ENCODE data around the gene DBNL.

DBNL gene

DNA sequence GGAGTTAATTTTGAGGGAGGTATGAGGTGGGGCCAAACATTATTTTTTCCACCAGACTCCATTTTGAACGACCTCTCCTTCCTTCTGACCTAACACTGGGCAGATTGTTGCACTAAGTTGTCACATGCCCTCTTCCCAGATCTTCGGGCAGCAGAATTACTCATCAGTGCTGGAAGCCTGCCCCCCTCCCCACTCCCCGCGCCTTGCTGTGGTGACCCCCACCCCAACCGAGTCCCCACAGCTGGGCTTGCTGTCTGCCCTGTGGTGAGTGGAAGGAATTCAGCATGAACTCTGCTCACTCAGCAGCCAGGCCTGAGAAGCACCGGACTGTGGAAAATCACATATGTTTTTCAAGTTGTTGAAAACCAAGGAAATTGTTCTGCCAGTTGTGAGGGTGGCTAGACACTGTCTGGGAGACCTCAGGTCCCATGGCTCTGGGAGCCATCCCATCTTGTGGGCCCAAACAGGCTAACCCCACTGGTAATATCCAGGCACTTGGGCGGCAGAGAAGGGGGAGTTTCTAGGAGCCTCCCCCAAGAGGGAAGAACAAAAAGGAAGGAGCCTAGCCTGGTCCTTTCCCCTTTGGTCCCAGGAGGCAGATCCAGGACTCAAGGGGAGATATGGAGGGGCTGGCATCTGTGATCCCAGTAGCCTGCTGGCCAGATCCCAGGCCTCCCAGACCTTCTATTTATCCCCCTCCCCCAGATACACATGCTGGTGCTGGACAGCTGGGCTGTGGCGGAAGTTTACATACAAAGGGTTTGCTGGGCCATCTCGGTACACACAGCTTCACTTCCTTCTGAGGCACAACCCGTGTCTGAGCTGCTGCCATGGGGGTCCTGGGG is 56.2 kb downstream of the DBNL start:
- no peak for DNase-seq

DNA sequence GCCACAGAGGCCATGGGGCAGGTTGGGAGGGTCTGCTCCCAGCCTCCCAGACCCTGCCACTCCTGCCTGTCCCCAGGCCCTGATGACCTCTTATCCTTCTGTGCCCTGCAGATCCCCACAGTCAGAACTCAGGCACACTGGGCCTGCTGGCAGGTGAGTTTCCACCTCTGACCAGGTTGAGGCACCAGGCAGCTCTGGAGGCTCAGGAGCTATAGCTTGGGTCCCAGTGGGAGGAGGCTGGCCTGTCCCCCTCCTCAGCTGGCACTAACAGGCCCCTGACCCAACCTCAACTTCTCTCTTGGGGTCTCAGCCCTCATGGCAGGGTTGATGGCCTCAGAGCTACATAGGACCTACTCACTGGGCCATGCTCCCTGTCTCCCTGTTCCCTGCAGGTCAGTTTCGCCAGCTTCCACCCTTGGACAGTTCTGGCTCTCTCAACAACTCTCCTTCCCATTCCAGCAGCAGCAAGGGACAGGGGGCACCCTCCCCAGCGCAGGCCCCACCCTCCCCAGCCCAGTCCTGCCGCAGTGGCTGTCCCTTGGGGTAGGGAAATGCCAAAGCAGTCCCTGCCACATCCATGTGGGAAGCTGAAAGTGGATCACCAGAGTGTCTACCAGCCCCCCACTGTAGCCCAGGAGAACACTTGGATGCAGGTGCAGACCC is 56.9 kb downstream of the DBNL start:
- no peak for DNase-seq

DNA sequence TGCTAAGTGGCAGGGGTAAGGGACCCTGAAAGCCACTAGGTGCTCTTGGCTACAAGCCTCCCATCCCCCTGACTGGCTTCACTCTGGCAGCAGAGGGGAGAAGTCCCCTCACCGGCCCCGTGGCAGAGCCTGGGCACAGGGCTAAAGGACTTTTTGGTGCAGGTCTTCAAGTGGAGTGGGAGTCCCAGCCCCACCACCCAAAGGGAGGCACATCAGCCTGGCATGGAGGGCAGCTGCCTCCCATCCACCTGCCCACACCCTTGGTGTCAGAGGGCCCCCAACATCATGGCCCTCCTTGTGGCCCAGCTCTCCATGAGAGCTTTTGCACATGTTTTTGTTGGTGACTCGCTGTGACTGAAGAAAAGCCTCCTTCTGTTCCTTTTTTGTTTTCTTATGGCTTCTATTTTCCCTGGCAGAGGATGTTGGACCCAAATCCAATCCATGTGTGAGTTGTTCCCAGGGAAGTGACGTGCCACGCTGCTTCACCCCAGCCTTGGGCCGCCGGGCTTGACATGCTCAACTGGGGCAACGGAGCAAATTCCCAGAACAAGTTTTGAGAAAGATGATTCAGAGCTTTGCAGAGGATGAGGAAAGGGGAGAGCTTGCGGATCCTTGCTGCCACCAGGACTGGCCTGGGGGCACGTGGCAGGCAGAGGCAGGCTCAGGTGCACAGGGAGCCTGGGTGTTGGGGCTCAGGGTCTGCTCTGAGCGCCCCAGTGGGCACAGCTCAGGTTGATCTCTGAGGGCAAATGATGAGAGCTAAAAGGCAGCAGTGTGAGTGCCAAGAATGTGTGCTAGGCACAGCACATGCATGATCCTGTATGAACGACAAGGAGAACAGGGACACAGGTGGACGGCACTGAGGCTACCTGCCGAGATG is 57.7 kb downstream of the DBNL start:
- no peak for DNase-seq

DNA sequence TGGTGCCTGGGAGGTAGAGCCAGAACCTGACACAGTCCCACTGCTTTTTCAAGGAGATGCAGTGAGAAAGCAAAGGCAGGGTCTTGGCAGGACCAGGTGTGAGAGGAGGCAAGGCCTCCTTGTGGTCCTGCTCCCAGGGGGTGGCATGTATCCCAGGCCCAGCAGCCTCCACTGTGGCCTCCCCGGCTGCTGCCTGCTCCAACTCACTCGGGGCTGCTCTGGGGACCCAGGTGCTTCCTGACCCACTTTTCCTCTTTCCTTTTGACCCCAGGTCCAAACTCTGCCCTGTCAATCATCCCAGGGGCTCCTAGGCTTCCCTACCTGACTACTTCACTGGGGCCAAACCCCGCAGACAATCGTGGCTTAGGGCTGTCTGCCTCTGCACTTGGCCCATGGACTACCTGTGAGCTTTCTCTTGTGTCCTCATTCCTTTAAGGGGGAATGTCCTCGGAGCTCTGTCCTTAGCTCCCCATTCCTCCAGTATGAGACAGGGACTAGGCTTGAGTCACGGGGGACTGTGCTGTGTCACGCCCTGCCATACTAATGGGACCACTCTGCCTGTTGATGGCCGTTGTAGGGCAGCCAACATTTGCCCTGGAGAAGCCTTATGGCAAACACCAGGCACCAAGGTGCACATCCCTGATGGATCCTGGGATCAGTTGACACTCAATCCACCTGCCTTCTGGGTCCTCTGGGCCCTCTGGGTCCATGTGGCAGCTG is 58.5 kb downstream of the DBNL start:
- no peak for DNase-seq

DNA sequence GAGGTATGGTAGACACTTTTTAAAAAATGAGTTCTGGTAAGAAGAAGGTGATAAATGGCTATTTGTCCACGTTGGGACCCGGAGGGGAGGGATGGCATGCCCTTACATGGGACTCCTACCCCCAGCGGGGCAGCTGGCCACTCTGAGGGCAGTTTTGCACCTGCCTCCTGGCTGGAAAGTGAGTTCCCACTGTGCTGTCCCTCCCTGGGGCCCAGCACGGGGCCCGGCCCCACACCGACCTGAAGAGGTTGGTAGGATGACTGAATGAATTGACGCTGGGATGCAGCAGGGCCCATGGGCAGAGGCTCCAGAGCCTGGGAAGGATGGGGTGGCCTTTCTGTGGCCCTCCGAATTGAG is 59.0 kb downstream of the DBNL start:
- DNase-seq: no peak

DNA sequence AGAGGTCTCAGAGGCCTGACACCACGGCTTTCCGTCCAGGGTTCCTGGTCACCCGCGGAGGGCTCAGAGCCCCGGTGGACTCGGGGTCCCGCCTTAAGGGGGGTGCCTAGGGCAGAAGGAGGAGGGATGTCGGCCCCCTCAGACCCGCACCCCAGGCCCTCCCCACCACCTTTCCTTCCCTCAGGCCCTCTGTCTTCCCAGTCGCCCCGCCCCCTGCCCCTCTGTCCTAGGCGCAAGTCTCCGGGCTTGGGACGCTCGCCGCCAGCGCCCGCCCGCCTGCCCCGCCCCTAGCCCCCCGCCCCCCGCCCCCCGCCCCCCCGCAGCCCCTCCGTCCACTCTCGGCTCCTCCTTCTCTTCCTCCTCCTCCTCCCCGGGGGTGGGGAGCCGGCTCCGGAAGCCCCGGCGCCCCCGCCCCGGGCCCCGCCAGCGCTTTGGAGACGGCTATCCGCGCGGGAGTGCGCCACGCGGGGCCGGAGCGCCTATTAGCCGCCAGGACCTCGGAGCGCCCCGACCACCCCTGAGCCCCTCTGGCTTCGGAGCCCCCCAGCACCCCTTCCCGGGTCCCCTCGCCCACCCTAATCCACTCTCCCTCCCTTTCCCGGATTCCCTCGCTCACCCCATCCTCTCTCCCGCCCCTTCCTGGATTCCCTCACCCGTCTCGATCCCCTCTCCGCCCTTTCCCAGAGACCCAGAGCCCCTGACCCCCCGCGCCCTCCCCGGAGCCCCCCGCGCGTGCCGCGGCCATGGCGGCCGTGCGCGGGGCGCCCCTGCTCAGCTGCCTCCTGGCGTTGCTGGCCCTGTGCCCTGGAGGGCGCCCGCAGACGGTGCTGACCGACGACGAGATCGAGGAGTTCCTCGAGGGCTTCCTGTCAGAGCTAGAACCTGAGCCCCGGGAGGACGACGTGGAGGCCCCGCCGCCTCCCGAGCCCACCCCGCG is 59.7 kb downstream of the DBNL start, which contains the start of gene AEBP1:
Gene AEBP1 (plus strand): TSS at position 423 of the 937 bp plus-strand sequence. CDS start 321 bp downstream, at position 744.
- peak in 1 of 2 donors; percentile 47 for DNase-seq

DNA sequence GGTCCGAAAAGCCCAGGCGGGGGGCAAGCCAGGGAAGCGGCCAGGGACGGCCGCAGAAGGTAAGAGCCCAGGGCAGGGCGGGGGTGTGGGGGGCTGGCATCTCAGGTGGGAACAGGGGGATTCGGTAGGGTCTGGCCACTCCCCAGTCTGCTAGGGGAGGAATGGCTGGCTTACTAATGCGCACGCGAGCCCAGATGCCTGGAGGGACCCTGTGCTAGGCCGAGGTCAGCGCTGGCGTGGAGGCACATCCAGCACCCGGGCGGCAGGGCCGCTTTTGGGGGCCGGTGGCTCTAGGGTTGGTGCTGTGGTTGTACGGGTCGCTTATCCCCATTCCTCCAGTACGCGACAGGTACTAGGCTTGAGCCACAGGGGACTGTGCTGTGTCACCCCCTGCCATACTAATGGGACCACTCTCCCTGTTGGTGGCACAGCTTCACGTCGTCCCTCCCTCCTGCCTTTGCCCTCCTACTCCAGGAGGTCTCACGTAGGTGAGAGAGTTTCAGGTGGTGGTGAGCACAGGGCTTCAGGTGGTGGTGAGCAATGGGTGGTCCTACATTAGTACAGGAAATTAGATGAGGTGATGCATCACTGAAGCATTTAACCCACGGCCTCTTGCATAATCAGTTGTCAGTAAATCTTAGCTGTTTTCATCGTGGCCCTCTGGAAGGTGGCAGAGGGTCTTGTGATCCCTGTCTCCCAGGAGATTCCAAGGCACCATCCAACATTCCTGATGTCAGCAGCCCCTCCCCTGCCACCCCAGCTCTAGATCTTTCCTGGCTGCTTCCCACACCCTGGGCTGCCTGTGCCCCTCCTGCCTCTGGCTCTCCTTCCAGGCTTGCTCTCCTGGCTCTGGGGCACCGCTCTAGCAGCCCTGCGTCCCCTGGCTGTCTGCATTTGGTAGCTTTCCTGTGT is 60.6 kb downstream of the DBNL start:
- DNase-seq: no peak

DNA sequence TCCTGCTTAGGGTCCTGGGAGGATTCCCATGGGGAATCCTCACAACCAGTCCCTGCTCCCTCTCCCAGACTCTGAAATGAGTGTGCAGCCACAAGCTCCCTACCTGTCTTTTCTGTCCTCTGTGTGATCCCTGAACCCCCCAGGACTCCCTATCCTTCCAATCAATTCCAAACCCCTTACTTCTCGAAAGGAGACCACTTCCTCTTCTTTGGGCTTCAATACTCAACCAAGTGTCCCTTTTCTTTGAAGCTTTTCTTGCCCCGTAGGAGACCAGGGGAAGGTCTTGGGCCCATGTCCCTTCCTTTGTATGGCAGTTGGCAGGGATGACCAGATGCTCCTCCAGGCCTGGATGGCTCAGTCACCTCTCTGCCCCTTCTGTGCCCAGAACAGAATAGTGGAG is 61.3 kb downstream of the DBNL start:
- DNase-seq: no peak

DNA sequence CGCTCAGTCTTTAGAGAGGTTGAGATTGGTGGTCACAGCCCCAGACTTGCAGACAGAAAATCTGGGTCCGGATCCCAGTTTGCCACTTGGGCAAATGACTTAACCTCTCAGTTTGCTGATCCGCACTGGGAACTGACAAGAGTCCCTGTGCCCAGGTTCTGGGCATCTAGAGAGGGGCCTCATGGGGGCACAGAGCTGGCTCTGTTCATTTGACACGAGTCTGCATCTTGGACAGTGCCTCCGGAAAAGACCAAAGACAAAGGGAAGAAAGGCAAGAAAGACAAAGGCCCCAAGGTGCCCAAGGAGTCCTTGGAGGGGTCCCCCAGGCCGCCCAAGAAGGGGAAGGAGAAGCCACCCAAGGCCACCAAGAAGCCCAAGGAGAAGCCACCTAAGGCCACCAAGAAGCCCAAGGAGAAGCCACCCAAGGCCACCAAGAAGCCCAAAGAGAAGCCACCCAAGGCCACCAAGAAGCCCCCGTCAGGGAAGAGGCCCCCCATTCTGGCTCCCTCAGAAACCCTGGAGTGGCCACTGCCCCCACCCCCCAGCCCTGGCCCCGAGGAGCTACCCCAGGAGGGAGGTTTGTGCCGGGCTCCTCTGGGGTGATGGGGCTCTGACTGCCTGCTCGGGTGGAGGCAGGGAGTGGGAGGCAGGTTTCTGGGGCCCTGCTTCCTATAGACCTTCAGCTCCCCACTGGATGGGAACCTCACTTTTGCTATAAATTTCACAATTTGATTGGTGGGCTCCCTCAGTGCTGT is 62.0 kb downstream of the DBNL start:
- DNase-seq: no peak

DNA sequence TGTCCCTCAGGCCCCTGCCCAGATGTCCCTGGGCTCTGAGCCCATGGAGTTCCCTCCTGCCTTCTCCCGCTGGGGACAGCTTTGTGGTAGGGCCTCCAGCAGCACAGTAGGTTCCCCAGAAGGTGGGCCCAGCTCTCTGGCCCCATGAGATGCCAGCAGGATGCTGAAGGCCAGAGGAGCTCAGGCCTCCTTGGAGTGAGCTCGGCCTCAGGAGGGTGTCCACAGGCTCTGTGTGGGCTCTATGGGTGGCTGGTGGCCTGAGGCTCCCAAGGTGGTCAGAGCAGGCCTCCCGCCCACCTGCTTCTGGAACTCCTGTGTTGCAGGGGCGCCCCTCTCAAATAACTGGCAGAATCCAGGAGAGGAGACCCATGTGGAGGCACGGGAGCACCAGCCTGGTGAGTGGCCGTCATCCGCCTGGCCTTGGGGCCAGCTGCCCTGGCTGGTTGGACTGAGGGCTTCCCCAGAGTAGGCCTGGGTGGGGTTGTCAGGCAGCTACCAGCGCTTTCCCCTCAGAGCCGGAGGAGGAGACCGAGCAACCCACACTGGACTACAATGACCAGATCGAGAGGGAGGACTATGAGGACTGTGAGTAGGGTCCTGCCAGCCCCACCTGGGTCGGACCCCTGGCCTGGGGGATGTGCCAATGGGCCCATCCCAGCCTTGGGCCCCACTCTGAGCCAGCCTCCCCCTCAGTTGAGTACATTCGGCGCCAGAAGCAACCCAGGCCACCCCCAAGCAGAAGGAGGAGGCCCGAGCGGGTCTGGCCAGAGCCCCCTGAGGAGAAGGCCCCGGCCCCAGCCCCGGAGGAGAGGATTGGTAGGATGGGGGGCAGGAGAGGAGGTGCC is 62.8 kb downstream of the DBNL start:
- no peak for DNase-seq

DNA sequence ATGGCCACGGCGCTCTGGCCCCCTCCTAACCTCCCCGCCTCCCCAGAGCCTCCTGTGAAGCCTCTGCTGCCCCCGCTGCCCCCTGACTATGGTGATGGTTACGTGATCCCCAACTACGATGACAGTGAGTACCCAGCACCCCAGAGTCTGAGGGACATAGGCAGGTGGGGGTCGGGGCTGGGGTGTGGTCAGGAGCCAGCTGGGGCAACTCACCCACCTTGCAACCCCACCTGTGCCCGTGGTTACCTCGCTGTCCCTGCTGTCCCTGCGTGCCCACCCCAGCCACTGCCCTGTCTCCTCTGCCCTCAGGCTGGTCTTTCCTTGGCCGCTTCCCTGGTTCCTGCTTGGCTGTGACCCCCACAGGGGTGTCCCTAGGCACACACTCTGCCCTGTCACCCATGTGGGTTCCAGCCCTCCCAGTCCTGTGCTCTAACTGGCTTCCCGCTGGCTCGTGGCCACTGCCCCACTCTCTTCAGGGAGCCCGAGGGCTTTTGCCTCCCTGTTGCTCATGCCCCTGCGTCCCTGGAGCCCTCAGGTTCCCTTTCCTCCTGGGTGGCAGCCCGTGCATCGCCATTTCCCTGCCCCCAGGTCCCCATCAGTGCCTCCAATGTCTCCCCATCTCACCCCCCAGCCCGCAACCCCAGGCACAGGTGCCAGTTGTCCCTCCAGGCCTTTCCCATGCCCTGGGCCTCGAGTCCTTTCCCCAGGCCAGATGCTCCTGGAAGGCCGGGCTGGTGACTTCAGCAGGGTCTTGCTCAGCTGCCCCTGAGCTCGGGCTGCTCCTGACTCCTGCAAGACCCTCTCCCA is 63.7 kb downstream of the DBNL start:
- no peak for DNase-seq

DNA sequence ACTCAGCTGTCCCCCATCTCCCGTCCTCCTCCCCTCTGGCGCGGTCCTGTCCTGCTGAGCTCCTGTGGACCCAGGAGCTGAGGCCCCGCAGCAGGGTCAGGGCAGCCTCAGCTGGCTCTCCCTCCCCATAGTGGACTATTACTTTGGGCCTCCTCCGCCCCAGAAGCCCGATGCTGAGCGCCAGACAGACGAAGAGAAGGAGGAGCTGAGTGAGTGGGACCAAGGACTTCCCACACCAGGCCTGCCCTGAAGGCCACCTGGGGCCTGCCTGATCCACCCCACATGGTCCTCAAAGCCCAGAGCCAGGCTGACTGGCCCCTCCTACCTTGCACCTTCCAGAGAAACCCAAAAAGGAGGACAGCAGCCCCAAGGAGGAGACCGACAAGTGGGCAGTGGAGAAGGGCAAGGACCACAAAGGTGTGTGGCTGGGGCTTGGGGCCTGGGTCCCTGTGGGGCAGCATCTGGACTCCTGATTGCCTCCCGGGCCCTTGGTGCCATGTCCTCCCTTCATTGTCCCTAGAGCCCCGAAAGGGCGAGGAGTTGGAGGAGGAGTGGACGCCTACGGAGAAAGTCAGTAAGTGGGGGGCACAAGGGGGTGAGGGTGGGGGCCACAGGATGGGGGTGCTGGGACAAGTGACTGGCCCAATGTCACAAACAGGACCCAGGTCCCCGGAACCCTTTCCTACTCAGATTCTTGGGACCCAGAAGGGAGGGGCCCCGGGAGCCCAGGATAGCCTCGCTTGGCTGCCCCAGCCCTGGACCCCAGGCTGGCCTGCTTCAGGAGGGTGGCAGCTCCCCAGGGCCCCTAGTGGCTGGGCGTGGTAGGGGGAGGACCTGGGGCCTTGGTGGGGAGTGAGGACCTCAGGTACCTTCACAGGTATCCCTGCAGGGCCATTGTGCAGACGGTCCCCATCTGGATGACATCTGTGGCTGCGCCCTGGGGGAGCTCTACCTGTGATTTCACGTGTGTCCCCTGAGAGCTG is 64.6 kb downstream of the DBNL start:
- DNase-seq: no peak

DNA sequence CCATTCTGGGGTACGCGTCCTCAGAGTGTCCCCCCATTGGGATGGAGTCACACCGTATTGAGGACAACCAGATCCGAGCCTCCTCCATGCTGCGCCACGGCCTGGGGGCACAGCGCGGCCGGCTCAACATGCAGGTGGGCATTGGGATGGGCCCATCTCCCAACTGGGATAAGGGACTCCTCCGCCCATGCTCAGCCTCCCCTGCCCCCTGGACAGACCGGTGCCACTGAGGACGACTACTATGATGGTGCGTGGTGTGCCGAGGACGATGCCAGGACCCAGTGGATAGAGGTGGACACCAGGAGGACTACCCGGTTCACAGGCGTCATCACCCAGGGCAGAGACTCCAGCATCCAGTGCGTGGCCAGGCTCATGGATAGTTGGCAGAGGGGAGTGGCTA is 65.5 kb downstream of the DBNL start:
- no peak for DNase-seq

DNA sequence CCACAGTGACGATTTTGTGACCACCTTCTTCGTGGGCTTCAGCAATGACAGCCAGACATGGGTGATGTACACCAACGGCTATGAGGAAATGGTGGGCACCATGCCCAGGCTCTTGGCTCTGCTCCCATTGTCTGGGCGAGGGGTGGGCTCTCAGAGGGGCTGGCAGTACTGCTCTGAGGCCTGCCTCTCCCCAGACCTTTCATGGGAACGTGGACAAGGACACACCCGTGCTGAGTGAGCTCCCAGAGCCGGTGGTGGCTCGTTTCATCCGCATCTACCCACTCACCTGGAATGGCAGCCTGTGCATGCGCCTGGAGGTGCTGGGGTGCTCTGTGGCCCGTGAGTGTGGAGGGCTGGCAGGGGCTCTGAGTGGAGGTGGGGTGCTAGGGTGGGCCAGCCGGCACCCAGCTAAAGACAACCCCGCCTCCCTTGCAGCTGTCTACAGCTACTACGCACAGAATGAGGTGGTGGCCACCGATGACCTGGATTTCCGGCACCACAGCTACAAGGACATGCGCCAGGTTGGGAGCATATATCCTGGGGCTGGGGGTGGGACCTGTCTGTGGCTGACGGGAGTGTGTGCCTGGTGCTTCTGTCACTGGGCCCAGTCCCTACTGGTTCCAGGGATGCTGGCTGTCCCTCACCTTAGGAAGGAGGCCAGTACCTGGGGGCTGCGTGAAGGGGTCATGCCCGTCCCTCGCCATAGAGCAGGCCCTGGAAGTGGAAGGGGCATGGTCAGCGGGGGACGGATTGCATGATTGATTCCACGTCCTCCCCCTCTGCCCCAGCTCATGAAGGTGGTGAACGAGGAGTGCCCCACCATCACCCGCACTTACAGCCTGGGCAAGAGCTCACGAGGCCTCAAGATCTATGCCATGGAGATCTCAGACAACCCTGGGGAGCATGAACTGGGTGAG is 66.5 kb downstream of the DBNL start:
- DNase-seq: no peak
